ENCODE results near the gene C20orf204.
"Not testable (repeated sequence)": the region's sequence is repeated elsewhere in the genome, so short reads cannot be mapped to it uniquely, and the experiment has no call there.

Gene C20orf204

GRCh38 chr20:64035933-64036345 is at the start of gene C20orf204:
Gene C20orf204, plus strand, starts transcription at chr20:64036182. Its CDS starts 142 bp downstream, at chr20:64036324.
- no peak for DNase-seq

- DNase-seq, result no peak
These were observed 35.1 kb upstream of the C20orf204 start for GRCh38 chr20:64000906-64001305.

- no peak for DNase-seq
These were observed 34.4 kb upstream of the C20orf204 start for GRCh38 chr20:64001607-64002011.

- no peak for DNase-seq
These were observed 31.8 kb upstream of the C20orf204 start for GRCh38 chr20:64003960-64004725.

GRCh38 chr20:64005394-64005793 is 30.6 kb upstream of the C20orf204 start:
- no peak for DNase-seq

GRCh38 chr20:64006490-64006889 is 29.5 kb upstream of the C20orf204 start:
- no peak for DNase-seq

GRCh38 chr20:64006902-64007301 is 29.1 kb upstream of the C20orf204 start:
- no peak for DNase-seq

- no peak for DNase-seq
These were observed 26.1 kb upstream of the C20orf204 start for GRCh38 chr20:64009811-64010387.

GRCh38 chr20:64010711-64011237 is 25.2 kb upstream of the C20orf204 start:
- DNase-seq, result no peak

- DNase-seq, result no peak
These were observed 24.6 kb upstream of the C20orf204 start for GRCh38 chr20:64011366-64011779.

GRCh38 chr20:64012385-64013154 is 23.4 kb upstream of the C20orf204 start:
- not testable (repeated sequence) for DNase-seq

GRCh38 chr20:64015635-64016034 is 20.3 kb upstream of the C20orf204 start:
- DNase-seq, result no peak

GRCh38 chr20:64021124-64021975 is 14.6 kb upstream of the C20orf204 start:
- no peak for DNase-seq

GRCh38 chr20:64022671-64023360 is 13.2 kb upstream of the C20orf204 start:
- no peak for DNase-seq

GRCh38 chr20:64023361-64024140 is 12.4 kb upstream of the C20orf204 start:
- DNase-seq, result no peak

- no peak for DNase-seq
These were observed 11.6 kb upstream of the C20orf204 start for GRCh38 chr20:64024141-64024990.

- DNase-seq, result no peak
These were observed 10.7 kb upstream of the C20orf204 start for GRCh38 chr20:64025101-64025825.

- DNase-seq, result no peak
These were observed 10.1 kb upstream of the C20orf204 start for GRCh38 chr20:64025826-64026412.

All from SIG-M5 (cell line).